ENCODE results near the gene TANK. TPM values are rescaled to one million over a fixed set of nuclear protein-coding genes. Genes with fewer than 3 reads are reported as not detected.

Gene TANK
- polyA plus RNA-seq, 3 donors, result 72.7 to 91.7 (median 73.5) TPM

- Histone ChIP-seq H3K4me2 (replicated peaks; ENCODE audit: extremely low read depth, low read length, poor library complexity, severe bottlenecking) (no peak overlapping the region), H3K79me2 (ENCODE audit: insufficient read depth, low read length) (peaks cover 96% of the 10 kb centered on the region), H3K4me1 (ENCODE audit: control insufficient read depth in 1 of 2, insufficient read depth in 2 of 2, low read length in 2 of 2) (no peaks in the 10 kb centered on the region), H3K36me3 (replicated peaks in 1 of 2; ENCODE audit: control insufficient read depth in 1 of 2, insufficient read depth in 2 of 2, low read length in 2 of 2) (peaks cover 2 to 56% of the 10 kb centered on the region in 2 donors), H3K27me3 (ENCODE audit: control insufficient read depth in 2 of 2, insufficient read depth in 2 of 2, low read length in 2 of 2) (no peaks in the 10 kb centered on the region), H3K27ac (ENCODE audit: low read depth in 1 of 2, low read length in 2 of 2) (no peak overlapping the region), H3K9ac (ENCODE audit: insufficient read depth, low read length, poor library complexity, severe bottlenecking) (no peak overlapping the region), H3K9me3 (replicated peaks in 1 of 2; ENCODE audit: control insufficient read depth in 1 of 2, insufficient read depth in 1 of 2, low read length in 2 of 2) (peaks cover 6 to 48% of the 10 kb centered on the region in 2 donors), H2AFZ (ENCODE audit: insufficient read depth, low read depth, low read length, poor library complexity, severe bottlenecking) (no peak overlapping the region), H3K4me3 (replicated peaks in 1 of 3; ENCODE audit: low read depth in 2 of 3, low read length in 3 of 3) (no peak overlapping the region), H4K20me1 (ENCODE audit: insufficient read depth, low read length) (peaks cover 68% of the 10 kb centered on the region)
- peaks cover 0 to 1% (median 0%) of the 10 kb centered on the region in 3 donors for H3K27me3 Mint-ChIP-seq (ENCODE audit: low read depth in 3 of 3)
- TF ChIP-seq CTCF (IDR thresholded peaks at IDR 0.05), result no peak
- no peak overlapping the region for H3K4me3 Mint-ChIP-seq
- peaks cover 44 to 64% of the 10 kb centered on the region in 2 donors for H3K36me3 Mint-ChIP-seq
- DNase-seq, result no peak
- H3K4me1 Mint-ChIP-seq, result peaks cover 7% of the 10 kb centered on the region
- intact Hi-C loops (cut with micrococcal nuclease), result no loop called here
- peaks cover 27 to 52% (median 42%) of the 10 kb centered on the region in 7 donors for H3K9me3 Mint-ChIP-seq
- peak overlapping the region in 1 of 7 donors; percentile 17 for H3K27ac Mint-ChIP-seq
- no CpG with 5 or more reads among the region's 4 CpGs for WGBS (ENCODE audit: insufficient coverage)
These were observed 9.5 kb upstream of the TANK start for GRCh38 chr2:161150704-161151103.

- intact Hi-C loops (cut with micrococcal nuclease), result no loop called here
- no peak for TF ChIP-seq CTCF (IDR thresholded peaks at IDR 0.05)
- Mint-ChIP-seq H3K27ac (no peak overlapping the region), H3K27me3 (ENCODE audit: low read depth in 3 of 3) (no peaks in the 10 kb centered on the region), H3K4me3 (no peak overlapping the region), H3K4me1 (no peaks in the 10 kb centered on the region), H3K36me3 (peaks cover 47 to 60% of the 10 kb centered on the region in 2 donors), H3K9me3 (peaks cover 27 to 52% (median 42%) of the 10 kb centered on the region in 7 donors)
- Histone ChIP-seq H2AFZ (ENCODE audit: insufficient read depth, low read depth, low read length, poor library complexity, severe bottlenecking) (no peak overlapping the region), H3K9ac (ENCODE audit: insufficient read depth, low read length, poor library complexity, severe bottlenecking) (no peak overlapping the region), H3K27ac (ENCODE audit: low read depth in 1 of 2, low read length in 2 of 2) (no peak overlapping the region), H3K27me3 (ENCODE audit: control insufficient read depth in 2 of 2, insufficient read depth in 2 of 2, low read length in 2 of 2) (no peaks in the 10 kb centered on the region), H3K36me3 (replicated peaks in 1 of 2; ENCODE audit: control insufficient read depth in 1 of 2, insufficient read depth in 2 of 2, low read length in 2 of 2) (peaks cover 2 to 52% of the 10 kb centered on the region in 2 donors), H3K4me2 (replicated peaks; ENCODE audit: extremely low read depth, low read length, poor library complexity, severe bottlenecking) (no peak overlapping the region), H4K20me1 (ENCODE audit: insufficient read depth, low read length) (peaks cover 64% of the 10 kb centered on the region), H3K4me1 (ENCODE audit: control insufficient read depth in 1 of 2, insufficient read depth in 2 of 2, low read length in 2 of 2) (no peaks in the 10 kb centered on the region), H3K9me3 (replicated peaks in 1 of 2; ENCODE audit: control insufficient read depth in 1 of 2, insufficient read depth in 1 of 2, low read length in 2 of 2) (peaks cover 6 to 48% of the 10 kb centered on the region in 2 donors), H3K4me3 (replicated peaks in 1 of 3; ENCODE audit: low read depth in 2 of 3, low read length in 3 of 3) (no peak overlapping the region), H3K79me2 (ENCODE audit: insufficient read depth, low read length) (peaks cover 96% of the 10 kb centered on the region)
- no peak for DNase-seq
These were observed 7.9 kb upstream of the TANK start for GRCh38 chr2:161152302-161152701.

Measured in CD14-positive monocyte (primary cell).